SK-N-SH (cell line): Measurements from ENCODE around the gene SLC34A1. TPM values are rescaled to one million over a fixed set of nuclear protein-coding genes. Genes with fewer than 3 reads are reported as not detected.
A peak's percentile ranks its signal among the peaks of the same experiment; 100 is the strongest.

Experiments used
- CTCF ChIA-PET: fragments of 300-600, 350-600 bp; formaldehyde crosslinking; extraction: SDS; loops from one replicate; lab custom pipeline; 2021; lab: Yijun Ruan, JAX
- POLR2A ChIA-PET: fragments of 350-600 bp; sonication (Branson Sonifier 250); formaldehyde crosslinking; extraction: SDS; loops from one replicate; lab custom pipeline; 2020; ENCODE audit warnings: antibody characterized with exemption, inconsistent platforms; lab: Yijun Ruan, JAX
- DNase-seq: peaks from one replicate; pipeline ENCODE4 v3.0.0; 2012
- H2AFZ ChIP-seq: fragments of 200-600 bp; sonication (generic); 2 replicates; pipeline ENCODE4 v1.8.1; 2016; ENCODE audit warnings: antibody characterized with exemption, mild to moderate bottlenecking, low read depth
- H3F3A ChIP-seq: fragments of 200-600 bp; sonication (generic); replicated peaks from 2 replicates; pipeline ENCODE3; 2016; ENCODE audit warnings: antibody characterized with exemption, mild to moderate bottlenecking; ENCODE audit not compliant: insufficient read depth
- H3K27ac ChIP-seq, 2 experiments: fragments of 200-500 bp in 1 of 2; fragments of 200-600 bp in 1 of 2; sonication (Bioruptor generic) in 1 of 2; sonication (generic), shearing (Covaris generic) in 1 of 2; 2 replicates each; pipeline versions ENCODE4 v1.5.1 to v1.6.1; 2014 to 2016; ENCODE audit warnings: low read depth in 2 of 2, inconsistent platforms in 1 of 2, low read length in 1 of 2, mild to moderate bottlenecking in 1 of 2, mixed read lengths in 1 of 2
- H3K27me3 ChIP-seq: fragments of 200-600 bp; sonication (generic), shearing (Covaris generic); 2 replicates; pipeline ENCODE4 v1.6.1; 2016; ENCODE audit warnings: mixed run types; ENCODE audit not compliant: insufficient read depth
- H3K36me3 ChIP-seq, 2 experiments: fragments of 200-500 bp in 1 of 2; fragments of 200-600 bp in 1 of 2; sonication (Bioruptor generic) in 1 of 2; sonication (generic) in 1 of 2; replicated peaks in 1 of 2; 2 replicates each; pipeline versions ENCODE3 to v1.5.1; 2014 to 2016; ENCODE audit warnings: low read length in 1 of 2, mild to moderate bottlenecking in 1 of 2; ENCODE audit not compliant: insufficient read depth in 2 of 2, control insufficient read depth in 1 of 2
- H3K4me1 ChIP-seq, 2 experiments: fragments of 200-500 bp in 1 of 2; fragments of 200-600 bp in 1 of 2; sonication (Bioruptor generic) in 1 of 2; sonication (generic), shearing (Covaris generic) in 1 of 2; 2 replicates each; pipeline versions ENCODE4 v1.5.1 to v1.6.1; 2014 to 2016; ENCODE audit warnings: low read depth in 1 of 2, low read length in 1 of 2, mixed run types in 1 of 2; ENCODE audit not compliant: insufficient read depth in 2 of 2, control insufficient read depth in 1 of 2
- H3K4me2 ChIP-seq: fragments of 200-600 bp; sonication (generic), shearing (Covaris generic); 2 replicates; pipeline ENCODE4 v1.6.1; 2017; ENCODE audit warnings: mixed run types
- H3K4me3 ChIP-seq, 2 experiments: fragments of 200-500 bp in 1 of 2; fragments of 200-600 bp in 1 of 2; sonication (Bioruptor generic) in 1 of 2; sonication (generic), shearing (Covaris generic) in 1 of 2; 2 replicates each; pipeline versions ENCODE4 v1.5.1 to v1.8.1; 2014 to 2016; ENCODE audit warnings: low read depth in 2 of 2, inconsistent platforms in 1 of 2, low read length in 1 of 2, mild to moderate bottlenecking in 1 of 2, mixed read lengths in 1 of 2, moderate library complexity in 1 of 2
- H3K79me2 ChIP-seq: fragments of 200-600 bp; sonication (generic); 2 replicates; pipeline ENCODE4 v1.8.1; 2017; ENCODE audit warnings: mild to moderate bottlenecking; ENCODE audit not compliant: insufficient read depth
- H3K9ac ChIP-seq: fragments of 200-600 bp; sonication (generic); 2 replicates; pipeline ENCODE4 v1.6.1; 2017; ENCODE audit warnings: mixed run types
- H3K9me2 ChIP-seq: fragments of 200-600 bp; sonication (generic); 2 replicates; pipeline ENCODE4 v1.6.1; 2017; ENCODE audit warnings: mixed run types
- H3K9me3 ChIP-seq: fragments of 200-600 bp; sonication (generic); 2 replicates; pipeline ENCODE4 v1.6.1; 2017; ENCODE audit warnings: mixed run types, mild to moderate bottlenecking, moderate library complexity
- H4K20me1 ChIP-seq: fragments of 200-600 bp; sonication (generic); 2 replicates; pipeline ENCODE4 v1.6.1; 2017; ENCODE audit warnings: mild to moderate bottlenecking, mixed run types; ENCODE audit not compliant: insufficient read depth
- CHD2 ChIP-seq: fragments of 150-350 bp; IDR thresholded peaks from 2 replicates; pipeline ENCODE4 v1.6.1; 2018; ENCODE audit warnings: low read length; ENCODE audit not compliant: partially characterized antibody
- ELF1 ChIP-seq: IDR thresholded peaks from 2 replicates; pipeline ENCODE4 v1.4.0; 2012
- EZH2phosphoT487 ChIP-seq: fragments of 200-600 bp; sonication (generic); IDR thresholded peaks from 2 replicates; pipeline ENCODE4 v1.6.1; 2017; ENCODE audit warnings: low read depth, mixed run types, mild to moderate bottlenecking, antibody characterized with exemption, moderate library complexity, borderline replicate concordance
- GABPA ChIP-seq: IDR thresholded peaks from 2 replicates; pipeline ENCODE4 v1.4.0; 2012; ENCODE audit warnings: low read depth, mild to moderate bottlenecking
- GATA2 ChIP-seq: sonication (generic); formaldehyde crosslinking; IDR thresholded peaks from 2 replicates; pipeline ENCODE4 v1.5.0; 2020; ENCODE audit warnings: mild to moderate bottlenecking, missing genetic modification reagents
- JUND ChIP-seq: IDR thresholded peaks from 2 replicates; pipeline ENCODE4 v1.4.0; 2012
- MEF2A ChIP-seq: IDR thresholded peaks from 2 replicates; pipeline ENCODE4 v1.4.0; 2012; ENCODE audit warnings: low read depth, borderline replicate concordance
- MXI1 ChIP-seq: IDR thresholded peaks from 2 replicates; pipeline ENCODE4 v1.6.1; 2012; ENCODE audit warnings: mild to moderate bottlenecking, low read depth, low read length, improper control_type of control experiment
- NFIC ChIP-seq: IDR thresholded peaks from 2 replicates; pipeline ENCODE4 v1.4.0; 2012; ENCODE audit warnings: borderline replicate concordance
- POLR2AphosphoS5 ChIP-seq: IDR thresholded peaks from 2 replicates; pipeline ENCODE4 v1.6.1; 2012; ENCODE audit warnings: low read depth, low read length
- RAD21 ChIP-seq: IDR thresholded peaks from 2 replicates; pipeline ENCODE4 v1.6.1; 2012; ENCODE audit warnings: mild to moderate bottlenecking, low read length
- RCOR1 ChIP-seq: fragments of 150-350 bp; IDR thresholded peaks from 2 replicates; pipeline ENCODE4 v1.6.1; 2017; ENCODE audit warnings: antibody characterized with exemption, low read length
- RFX5 ChIP-seq: IDR thresholded peaks from 2 replicates; pipeline ENCODE4 v1.6.1; 2012; ENCODE audit warnings: mild to moderate bottlenecking, improper control_type of control experiment, low read length
- TAF1 ChIP-seq: IDR thresholded peaks from 2 replicates; pipeline ENCODE4 v1.6.1; 2012; ENCODE audit warnings: low read depth, mild to moderate bottlenecking, low read length, moderate library complexity, borderline replicate concordance
- TEAD4 ChIP-seq: IDR thresholded peaks from 2 replicates; pipeline ENCODE4 v1.4.0; 2012; ENCODE audit warnings: mild to moderate bottlenecking, borderline replicate concordance; ENCODE audit not compliant: insufficient read depth
- USF1 ChIP-seq: IDR thresholded peaks from 2 replicates; pipeline ENCODE4 v1.4.0; 2012; ENCODE audit warnings: low read depth, borderline replicate concordance
- YY1 ChIP-seq: IDR thresholded peaks from 2 replicates; pipeline ENCODE4 v1.4.0; 2012; ENCODE audit warnings: low read depth, mild to moderate bottlenecking
- ZBTB33 ChIP-seq: IDR thresholded peaks from 2 replicates; pipeline ENCODE4 v1.4.0; 2012; ENCODE audit warnings: low read depth, borderline replicate concordance
- WGBS: methylation state at CpG from one replicate; pipeline ENCODE4 v1.1.6; 2017; ENCODE audit warnings: low lambda C conversion rate; 5-methylcytosine and 5-hydroxymethylcytosine counted together
- polyA plus RNA-seq, 3 experiments: library from polyadenylated mRNA; depleted of rRNA; stranded (reverse); fragments of >200 nt; gene quantifications; 2 replicates each; pipeline ENCODE4 v1.2.3, GENCODE V29; 2012
- TF ChIP-seq, protein P1 (sequence below): IDR thresholded peaks from 2 replicates; pipeline ENCODE4; 2012
- TF ChIP-seq, protein P2 (sequence below): IDR thresholded peaks from 2 replicates; pipeline ENCODE4 v1.4.0; 2012; ENCODE audit warnings: low read depth
- TF ChIP-seq, protein P3 (sequence below): fragments of 150-350 bp; IDR thresholded peaks from 2 replicates; pipeline ENCODE4 v1.6.1; 2017; ENCODE audit warnings: antibody characterized with exemption, low read length, low read depth, borderline replicate concordance

The SLC34A1 gene
- polyA plus RNA-seq, 1 of the 3 experiments (the other 2 are of a cell fraction) = 0.03 TPM

- Histone ChIP-seq H3K4me3 (no peak overlapping the region), H4K20me1 (peaks cover 17% of the 10 kb centered on the region; the same call in 1 of the 2 replicates), H3K9ac (no peak overlapping the region), H3K79me2 (peaks cover 96% of the 10 kb centered on the region), H2AFZ (no peak overlapping the region), H3K4me1 (peaks cover 5 to 8% of the 10 kb centered on the region in 2 experiments; a peak in 2 of 4 replicates), H3F3A (no peaks in the 10 kb centered on the region), H3K27me3 (no peaks in the 10 kb centered on the region), H3K36me3 (peaks cover 24 to 40% of the 10 kb centered on the region in 2 experiments), H3K27ac (no peak overlapping the region), H3K9me3 (no peaks in the 10 kb centered on the region), H3K4me2 (no peak overlapping the region), H3K9me2 (no peaks in the 10 kb centered on the region)
- 95% methylated on average over 6 of the region's 6 CpGs for WGBS
- no peak for DNase-seq
- no peak for TF ChIP-seq GATA2 (CRISPR knock-in tag)
- TF ChIP-seq YY1 = no peak
- no peak for TF ChIP-seq RFX5
- TF ChIP-seq EZH2phosphoT487 = no peak
- TF ChIP-seq MXI1 = no peak
- no peak for TF ChIP-seq POLR2AphosphoS5
- TF ChIP-seq JUND = no peak
- TF ChIP-seq MEF2A = no peak
- no peak for TF ChIP-seq RCOR1
- no peak for TF ChIP-seq NFIC
- no peak for TF ChIP-seq CHD2
- TF ChIP-seq USF1 = no peak
- TF ChIP-seq, protein P1, sequence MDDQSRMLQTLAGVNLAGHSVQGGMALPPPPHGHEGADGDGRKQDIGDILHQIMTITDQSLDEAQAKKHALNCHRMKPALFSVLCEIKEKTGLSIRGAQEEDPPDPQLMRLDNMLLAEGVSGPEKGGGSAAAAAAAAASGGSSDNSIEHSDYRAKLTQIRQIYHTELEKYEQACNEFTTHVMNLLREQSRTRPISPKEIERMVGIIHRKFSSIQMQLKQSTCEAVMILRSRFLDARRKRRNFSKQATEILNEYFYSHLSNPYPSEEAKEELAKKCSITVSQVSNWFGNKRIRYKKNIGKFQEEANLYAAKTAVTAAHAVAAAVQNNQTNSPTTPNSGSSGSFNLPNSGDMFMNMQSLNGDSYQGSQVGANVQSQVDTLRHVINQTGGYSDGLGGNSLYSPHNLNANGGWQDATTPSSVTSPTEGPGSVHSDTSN = no peak
- TF ChIP-seq TAF1 = no peak
- ChIA-PET CTCF (interaction anchor here (1.3 to 2.5 kb wide), 3 partner anchors 11 to 58 kb away, joined by 3 to 12 read pairs (median 3); no protein-coding TSS in a partner anchor), POLR2A (no interaction called here)
Measured at GRCh38 chr5:177344891-177345290, 39.3 kb upstream of the SLC34A1 start.

GRCh38 chr5:177346820-177347219 is 37.4 kb upstream of the SLC34A1 start:
- Histone ChIP-seq H3K79me2 (peaks cover 97% of the 10 kb centered on the region), H3F3A (no peaks in the 10 kb centered on the region), H3K27ac (no peak overlapping the region), H3K9me2 (no peaks in the 10 kb centered on the region), H3K27me3 (no peaks in the 10 kb centered on the region), H3K4me3 (no peak overlapping the region), H2AFZ (no peak overlapping the region), H4K20me1 (peaks cover 15% of the 10 kb centered on the region; the same call in 1 of the 2 replicates), H3K9me3 (no peaks in the 10 kb centered on the region), H3K36me3 (peaks cover 17 to 36% of the 10 kb centered on the region in 2 experiments), H3K4me2 (peak overlapping the region; percentile 37; the same call in 1 of the 2 replicates), H3K9ac (no peak overlapping the region), H3K4me1 (peaks cover 5 to 19% of the 10 kb centered on the region in 2 experiments; a peak in 3 of 4 replicates)
- TF ChIP-seq ELF1 = no peak
- no peak for TF ChIP-seq JUND
- TF ChIP-seq, protein P1 = no peak
- no peak for TF ChIP-seq GABPA
- TF ChIP-seq POLR2AphosphoS5 = no peak
- no peak for TF ChIP-seq TEAD4
- no peak for TF ChIP-seq RFX5
- TF ChIP-seq, protein P2, sequence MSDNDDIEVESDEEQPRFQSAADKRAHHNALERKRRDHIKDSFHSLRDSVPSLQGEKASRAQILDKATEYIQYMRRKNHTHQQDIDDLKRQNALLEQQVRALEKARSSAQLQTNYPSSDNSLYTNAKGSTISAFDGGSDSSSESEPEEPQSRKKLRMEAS = no peak
- TF ChIP-seq, protein P3, sequence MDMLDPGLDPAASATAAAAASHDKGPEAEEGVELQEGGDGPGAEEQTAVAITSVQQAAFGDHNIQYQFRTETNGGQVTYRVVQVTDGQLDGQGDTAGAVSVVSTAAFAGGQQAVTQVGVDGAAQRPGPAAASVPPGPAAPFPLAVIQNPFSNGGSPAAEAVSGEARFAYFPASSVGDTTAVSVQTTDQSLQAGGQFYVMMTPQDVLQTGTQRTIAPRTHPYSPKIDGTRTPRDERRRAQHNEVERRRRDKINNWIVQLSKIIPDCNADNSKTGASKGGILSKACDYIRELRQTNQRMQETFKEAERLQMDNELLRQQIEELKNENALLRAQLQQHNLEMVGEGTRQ = no peak
- TF ChIP-seq GATA2 (CRISPR knock-in tag) = no peak
- TF ChIP-seq RAD21 = no peak
- TF ChIP-seq ZBTB33 = no peak
- WGBS = 77% methylated on average over 4 of the region's 4 CpGs
- DNase-seq = no peak
- POLR2A ChIA-PET = no interaction called here
- CTCF ChIA-PET = interaction anchor here (0.8 to 2.5 kb wide), 4 partner anchors 32 to 275 kb away, joined by 3 to 12 read pairs (median 4); no protein-coding TSS in a partner anchor
